ENCODE data around the gene HGS.
A peak's percentile ranks its signal among the peaks of the same experiment; 100 is the strongest.

The HGS gene

GRCh38 chr17:81705518-81706231 lies 21.9 kb downstream of the HGS start:
- DNase-seq (ENCODE audit: low spot score): no peak

- DNase-seq (ENCODE audit: low spot score): no peak
Observed at GRCh38 chr17:81706232-81706611, 22.4 kb downstream of the HGS start.

GRCh38 chr17:81706757-81707624 lies 23.2 kb downstream of the HGS start:
- no peak for DNase-seq (ENCODE audit: low spot score)

GRCh38 chr17:81707725-81708646 lies 24.2 kb downstream of the HGS start:
- no peak for DNase-seq (ENCODE audit: low spot score)

GRCh38 chr17:81708739-81709185 lies 25.0 kb downstream of the HGS start:
- DNase-seq (ENCODE audit: low spot score): no peak

GRCh38 chr17:81710514-81711308 lies 26.9 kb downstream of the HGS start:
- no peak for DNase-seq (ENCODE audit: low spot score)

GRCh38 chr17:81711814-81712467 lies 28.1 kb downstream of the HGS start, which contains the start of gene SLC25A10:
SLC25A10 (plus strand) TSS chr17:81712284; CDS start chr17:81712427, 143 bp downstream.
- DNase-seq (ENCODE audit: low spot score): peak; percentile 59

- no peak for DNase-seq (ENCODE audit: low spot score)
Observed at GRCh38 chr17:81712468-81713003, 28.7 kb downstream of the HGS start.

- peak; percentile 95 for DNase-seq (ENCODE audit: low spot score)
Observed at GRCh38 chr17:81713004-81713555, 29.3 kb downstream of the HGS start.

- no peak for DNase-seq (ENCODE audit: low spot score)
Observed at GRCh38 chr17:81713556-81714411, 30.0 kb downstream of the HGS start.

GRCh38 chr17:81714412-81715106 lies 30.7 kb downstream of the HGS start:
- DNase-seq (ENCODE audit: low spot score): no peak

GRCh38 chr17:81715107-81715871 lies 31.5 kb downstream of the HGS start:
- DNase-seq (ENCODE audit: low spot score): no peak

- no peak for DNase-seq (ENCODE audit: low spot score)
Observed at GRCh38 chr17:81715872-81716673, 32.3 kb downstream of the HGS start.

GRCh38 chr17:81716674-81716996 lies 32.8 kb downstream of the HGS start:
- DNase-seq (ENCODE audit: low spot score): no peak

- DNase-seq (ENCODE audit: low spot score): no peak
Observed at GRCh38 chr17:81717049-81717765, 33.4 kb downstream of the HGS start.

GRCh38 chr17:81717766-81718089 lies 33.9 kb downstream of the HGS start:
- no peak for DNase-seq (ENCODE audit: low spot score)
